HEK293 (cell line): ENCODE results near the gene MPHOSPH6.

ENCODE experiments used
- BCL11B ChIP-seq: fragments of 450-650 bp; formaldehyde crosslinking; IDR thresholded peaks from 2 replicates; pipeline ENCODE4 v1.5.1; 2016; ENCODE audit warnings: low read depth, missing biosample characterization, missing genetic modification characterization
- ZBTB21 ChIP-seq: fragments of 450-650 bp; formaldehyde crosslinking; IDR thresholded peaks from 2 replicates; pipeline ENCODE4 v1.5.1; 2017; ENCODE audit warnings: missing biosample characterization, missing genetic modification characterization
- ZNF155 ChIP-seq: fragments of 450-650 bp; formaldehyde crosslinking; IDR thresholded peaks from 2 replicates; pipeline ENCODE4 v1.5.1; 2016; ENCODE audit warnings: missing biosample characterization, missing genetic modification characterization
- ZNF776 ChIP-seq: fragments of 450-650 bp; formaldehyde crosslinking; IDR thresholded peaks from 2 replicates; pipeline ENCODE4 v1.5.0; 2017; ENCODE audit warnings: missing biosample characterization, missing genetic modification characterization, borderline replicate concordance
- TF ChIP-seq, protein P1 (sequence below): fragments of 450-650 bp; formaldehyde crosslinking; IDR thresholded peaks from 2 replicates; pipeline ENCODE4 v1.5.1; 2016; ENCODE audit warnings: missing biosample characterization, missing genetic modification characterization
- TF ChIP-seq, protein P2 (sequence below): fragments of 450-650 bp; formaldehyde crosslinking; IDR thresholded peaks from 2 replicates; pipeline ENCODE4 v1.5.1; 2017; ENCODE audit warnings: missing biosample characterization, missing genetic modification characterization
- TF ChIP-seq, protein P3 (sequence below): fragments of 450-650 bp; formaldehyde crosslinking; IDR thresholded peaks from 2 replicates; pipeline ENCODE4 v1.5.1; 2016; ENCODE audit warnings: missing biosample characterization, missing genetic modification characterization, low read depth
- TF ChIP-seq, protein P4 (sequence below): fragments of 450-650 bp; formaldehyde crosslinking; IDR thresholded peaks from 2 replicates; pipeline ENCODE4 v1.5.1; 2016; ENCODE audit warnings: missing biosample characterization, missing genetic modification characterization

DNA sequence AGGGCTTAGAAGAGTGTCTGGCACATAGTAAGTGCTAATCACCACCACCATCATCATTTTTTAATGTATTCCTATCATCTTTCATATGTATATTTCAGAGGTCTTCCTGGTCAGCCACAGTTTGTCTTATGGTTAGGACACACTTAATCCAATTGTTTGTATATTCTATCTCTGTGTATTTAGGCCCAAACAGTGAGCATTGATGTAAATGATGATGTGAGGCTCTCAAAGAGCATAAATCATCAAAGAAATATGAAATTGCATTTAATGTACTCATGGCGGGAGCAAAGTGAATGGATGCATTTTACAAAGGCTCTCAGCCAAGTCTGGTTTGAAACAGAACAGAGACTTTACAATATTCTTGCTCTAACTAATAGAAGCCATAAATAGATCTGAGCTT, 24.1 kb upstream of the MPHOSPH6 start:
- TF ChIP-seq ZNF776 (tag by site-specific recombination) (no peak), BCL11B (tag by site-specific recombination) (no peak), ZNF155 (tag by site-specific recombination) (no peak), ZBTB21 (tag by site-specific recombination) (no peak)
- TF ChIP-seq, protein P1, sequence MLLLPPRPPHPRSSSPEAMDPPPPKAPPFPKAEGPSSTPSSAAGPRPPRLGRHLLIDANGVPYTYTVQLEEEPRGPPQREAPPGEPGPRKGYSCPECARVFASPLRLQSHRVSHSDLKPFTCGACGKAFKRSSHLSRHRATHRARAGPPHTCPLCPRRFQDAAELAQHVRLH (tag by site-specific recombination): no peak
- TF ChIP-seq, protein P2, sequence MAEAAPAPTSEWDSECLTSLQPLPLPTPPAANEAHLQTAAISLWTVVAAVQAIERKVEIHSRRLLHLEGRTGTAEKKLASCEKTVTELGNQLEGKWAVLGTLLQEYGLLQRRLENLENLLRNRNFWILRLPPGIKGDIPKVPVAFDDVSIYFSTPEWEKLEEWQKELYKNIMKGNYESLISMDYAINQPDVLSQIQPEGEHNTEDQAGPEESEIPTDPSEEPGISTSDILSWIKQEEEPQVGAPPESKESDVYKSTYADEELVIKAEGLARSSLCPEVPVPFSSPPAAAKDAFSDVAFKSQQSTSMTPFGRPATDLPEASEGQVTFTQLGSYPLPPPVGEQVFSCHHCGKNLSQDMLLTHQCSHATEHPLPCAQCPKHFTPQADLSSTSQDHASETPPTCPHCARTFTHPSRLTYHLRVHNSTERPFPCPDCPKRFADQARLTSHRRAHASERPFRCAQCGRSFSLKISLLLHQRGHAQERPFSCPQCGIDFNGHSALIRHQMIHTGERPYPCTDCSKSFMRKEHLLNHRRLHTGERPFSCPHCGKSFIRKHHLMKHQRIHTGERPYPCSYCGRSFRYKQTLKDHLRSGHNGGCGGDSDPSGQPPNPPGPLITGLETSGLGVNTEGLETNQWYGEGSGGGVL (tag by site-specific recombination): no peak
- TF ChIP-seq, protein P3, sequence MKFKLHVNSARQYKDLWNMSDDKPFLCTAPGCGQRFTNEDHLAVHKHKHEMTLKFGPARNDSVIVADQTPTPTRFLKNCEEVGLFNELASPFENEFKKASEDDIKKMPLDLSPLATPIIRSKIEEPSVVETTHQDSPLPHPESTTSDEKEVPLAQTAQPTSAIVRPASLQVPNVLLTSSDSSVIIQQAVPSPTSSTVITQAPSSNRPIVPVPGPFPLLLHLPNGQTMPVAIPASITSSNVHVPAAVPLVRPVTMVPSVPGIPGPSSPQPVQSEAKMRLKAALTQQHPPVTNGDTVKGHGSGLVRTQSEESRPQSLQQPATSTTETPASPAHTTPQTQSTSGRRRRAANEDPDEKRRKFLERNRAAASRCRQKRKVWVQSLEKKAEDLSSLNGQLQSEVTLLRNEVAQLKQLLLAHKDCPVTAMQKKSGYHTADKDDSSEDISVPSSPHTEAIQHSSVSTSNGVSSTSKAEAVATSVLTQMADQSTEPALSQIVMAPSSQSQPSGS: no peak
- TF ChIP-seq, protein P4, sequence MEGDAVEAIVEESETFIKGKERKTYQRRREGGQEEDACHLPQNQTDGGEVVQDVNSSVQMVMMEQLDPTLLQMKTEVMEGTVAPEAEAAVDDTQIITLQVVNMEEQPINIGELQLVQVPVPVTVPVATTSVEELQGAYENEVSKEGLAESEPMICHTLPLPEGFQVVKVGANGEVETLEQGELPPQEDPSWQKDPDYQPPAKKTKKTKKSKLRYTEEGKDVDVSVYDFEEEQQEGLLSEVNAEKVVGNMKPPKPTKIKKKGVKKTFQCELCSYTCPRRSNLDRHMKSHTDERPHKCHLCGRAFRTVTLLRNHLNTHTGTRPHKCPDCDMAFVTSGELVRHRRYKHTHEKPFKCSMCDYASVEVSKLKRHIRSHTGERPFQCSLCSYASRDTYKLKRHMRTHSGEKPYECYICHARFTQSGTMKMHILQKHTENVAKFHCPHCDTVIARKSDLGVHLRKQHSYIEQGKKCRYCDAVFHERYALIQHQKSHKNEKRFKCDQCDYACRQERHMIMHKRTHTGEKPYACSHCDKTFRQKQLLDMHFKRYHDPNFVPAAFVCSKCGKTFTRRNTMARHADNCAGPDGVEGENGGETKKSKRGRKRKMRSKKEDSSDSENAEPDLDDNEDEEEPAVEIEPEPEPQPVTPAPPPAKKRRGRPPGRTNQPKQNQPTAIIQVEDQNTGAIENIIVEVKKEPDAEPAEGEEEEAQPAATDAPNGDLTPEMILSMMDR (tag by site-specific recombination): no peak
